Nephron (organoid): ENCODE results near the gene CCDC24.

Experiments
- H3K27ac Mint-ChIP-seq, 3 experiments: 2 replicates each; pipeline ENCODE4 v1.8.0; 2020; ENCODE audit warnings: mixed read lengths in 3 of 3, mild to moderate bottlenecking in 2 of 3, moderate library complexity in 1 of 3
- H3K27me3 Mint-ChIP-seq: 2 replicates; pipeline ENCODE4 v1.8.0; 2021; ENCODE audit warnings: low read depth, mild to moderate bottlenecking, moderate library complexity, mixed read lengths
- H3K36me3 Mint-ChIP-seq: 2 replicates; pipeline ENCODE4 v1.8.0; 2020; ENCODE audit warnings: low read depth, mixed read lengths
- H3K4me1 Mint-ChIP-seq: 2 replicates; pipeline ENCODE4 v1.8.0; 2020; ENCODE audit warnings: mixed read lengths
- H3K4me3 Mint-ChIP-seq, 3 experiments: 2 replicates each; pipeline ENCODE4 v1.8.0; 2020; ENCODE audit warnings: mild to moderate bottlenecking in 3 of 3, mixed read lengths in 3 of 3, moderate library complexity in 2 of 3
- H3K9me3 Mint-ChIP-seq: 2 replicates; pipeline ENCODE4 v1.8.0; 2020; ENCODE audit warnings: mixed read lengths
- CTCF ChIP-seq, 3 experiments: fragments of 200-600 bp; sonication (generic); IDR thresholded peaks; one replicate each; pipeline ENCODE4 v1.5.0; 2021; ENCODE audit warnings: antibody characterized with exemption in 3 of 3; ENCODE audit not compliant: unreplicated experiment in 3 of 3

The CCDC24 gene

GRCh38 chr1:43998000-43998378 is 6.6 kb downstream of the CCDC24 start:
- TF ChIP-seq CTCF (IDR thresholded peaks at IDR 0.05; ENCODE audit: unreplicated experiment in 3 of 3): no peak
- Mint-ChIP-seq H3K27ac (no peak overlapping the region), H3K27me3 (peaks cover 6% of the 10 kb centered on the region), H3K9me3 (no peaks in the 10 kb centered on the region), H3K36me3 (peaks cover 15% of the 10 kb centered on the region), H3K4me3 (no peak overlapping the region), H3K4me1 (peaks cover 10% of the 10 kb centered on the region)

- no peak for TF ChIP-seq CTCF (IDR thresholded peaks at IDR 0.05; ENCODE audit: unreplicated experiment in 3 of 3)
- H3K36me3 Mint-ChIP-seq: peaks cover 15% of the 10 kb centered on the region
- H3K4me3 Mint-ChIP-seq: no peak overlapping the region
- no peak overlapping the region for H3K27ac Mint-ChIP-seq
- peaks cover 10% of the 10 kb centered on the region for H3K4me1 Mint-ChIP-seq
- no peaks in the 10 kb centered on the region for H3K9me3 Mint-ChIP-seq
- H3K27me3 Mint-ChIP-seq: peaks cover 6% of the 10 kb centered on the region
Observed at GRCh38 chr1:43999455-43999854, 8.1 kb downstream of the CCDC24 start.

GRCh38 chr1:44000122-44000665 is 8.8 kb downstream of the CCDC24 start:
- Mint-ChIP-seq H3K36me3 (peaks cover 15% of the 10 kb centered on the region), H3K27me3 (peaks cover 3% of the 10 kb centered on the region), H3K9me3 (no peaks in the 10 kb centered on the region), H3K4me3 (no peak overlapping the region), H3K4me1 (peaks cover 10% of the 10 kb centered on the region), H3K27ac (no peak overlapping the region)
- TF ChIP-seq CTCF (IDR thresholded peaks at IDR 0.05; ENCODE audit: unreplicated experiment in 3 of 3): no peak

- H3K4me3 Mint-ChIP-seq: no peak overlapping the region
- no peaks in the 10 kb centered on the region for H3K9me3 Mint-ChIP-seq
- H3K4me1 Mint-ChIP-seq: peaks cover 6% of the 10 kb centered on the region
- no peak for TF ChIP-seq CTCF (IDR thresholded peaks at IDR 0.05; ENCODE audit: unreplicated experiment in 3 of 3)
- peaks cover 4% of the 10 kb centered on the region for H3K27me3 Mint-ChIP-seq
- no peak overlapping the region for H3K27ac Mint-ChIP-seq
- peaks cover 18% of the 10 kb centered on the region for H3K36me3 Mint-ChIP-seq
Observed at GRCh38 chr1:44002165-44002564, 10.8 kb downstream of the CCDC24 start.

- TF ChIP-seq CTCF (IDR thresholded peaks at IDR 0.05; ENCODE audit: unreplicated experiment in 3 of 3): peak in 1 of 3 experiments; percentile 24
- Mint-ChIP-seq H3K36me3 (peaks cover 20% of the 10 kb centered on the region), H3K27me3 (peaks cover 4% of the 10 kb centered on the region), H3K4me1 (peaks cover 6% of the 10 kb centered on the region), H3K4me3 (no peak overlapping the region), H3K27ac (no peak overlapping the region), H3K9me3 (no peaks in the 10 kb centered on the region)
Observed at GRCh38 chr1:44002606-44003157, 11.3 kb downstream of the CCDC24 start.

GRCh38 chr1:44008259-44008658 is 16.9 kb downstream of the CCDC24 start:
- Mint-ChIP-seq H3K4me3 (no peak overlapping the region), H3K27me3 (peaks cover 4% of the 10 kb centered on the region), H3K36me3 (peaks cover 16% of the 10 kb centered on the region), H3K27ac (no peak overlapping the region), H3K9me3 (no peaks in the 10 kb centered on the region), H3K4me1 (no peaks in the 10 kb centered on the region)
- no peak for TF ChIP-seq CTCF (IDR thresholded peaks at IDR 0.05; ENCODE audit: unreplicated experiment in 3 of 3)
